K562 (cell line): Measurements from ENCODE around the gene WFDC2. TPM values are rescaled to one million over a fixed set of nuclear protein-coding genes. Genes with fewer than 3 reads are reported as not detected.

Experiments used
- ATAC-seq: fragments of 200-7000 bp; cut with Tn5 transposase; 3 replicates; pipeline ENCODE4 v1.9.1; 2020; ENCODE audit warnings: moderate library complexity
- BruUV-seq: library from RNA; stranded (reverse); fragments of 400-500 nt; replicated peaks from 2 replicates; lab custom pipeline; 2021; lab: Mats Ljungman, UMichigan
- CTCF ChIA-PET: fragments of 300-600 bp; formaldehyde crosslinking; extraction: SDS; loops from one replicate; lab custom pipeline; 2021; ENCODE audit warnings: low intra/inter-chr PET ratio; lab: Yijun Ruan, JAX
- POLR2A ChIA-PET: fragments of 300-600, 350-650 bp; sonication (Branson Sonifier 250); formaldehyde crosslinking; extraction: SDS; loops from one replicate; lab custom pipeline; 2021; ENCODE audit warnings: antibody characterized with exemption, inconsistent platforms; lab: Yijun Ruan, JAX
- DNase-seq, 4 experiments: peaks; one replicate each; pipeline versions ENCODE4 v3.0.0 to v3.0.0-alpha.2; 2011 to 2018; ENCODE audit warnings: low spot score in 3 of 4, mixed read lengths in 3 of 4; ENCODE audit errors: extremely low read depth in 1 of 4
- FAIRE-seq: peaks from 2 replicates; lab custom pipeline; 2011; peaks lifted over from hg19 to GRCh38; lab: Jason Lieb, UNC
- H2AFZ ChIP-seq: 2 replicates; pipeline ENCODE4 v1.6.0; 2011; ENCODE audit warnings: low read depth, low read length, control low read depth, inconsistent platforms
- H3K27ac ChIP-seq: fragments of 200-600 bp; 3 replicates; pipeline ENCODE4 v1.8.0; 2011; ENCODE audit warnings: low read depth, mild to moderate bottlenecking, control low read depth, inconsistent platforms, low read length, moderate library complexity, mixed read lengths; ENCODE audit errors: extremely low read depth
- H3K27me3 ChIP-seq, 2 experiments: fragments of 300-600 bp in 1 of 2; 2 replicates in 1 of 2; 3 replicates in 1 of 2; pipeline versions ENCODE4 v1.6.0 to v1.8.0; 2011; ENCODE audit warnings: inconsistent platforms in 2 of 2, low read length in 2 of 2, mild to moderate bottlenecking in 1 of 2, mixed read lengths in 1 of 2, moderate library complexity in 1 of 2; ENCODE audit not compliant: control insufficient read depth in 2 of 2, insufficient read depth in 2 of 2
- H3K36me3 ChIP-seq: fragments of 300-600 bp; 3 replicates; pipeline ENCODE4 v1.8.0; 2011; ENCODE audit warnings: mild to moderate bottlenecking, low read length, inconsistent platforms; ENCODE audit not compliant: control insufficient read depth, insufficient read depth
- H3K4me1 ChIP-seq, 2 experiments: fragments of 200-600 bp in 1 of 2; replicated peaks in 1 of 2; 2 replicates in 1 of 2; 3 replicates in 1 of 2; pipeline versions ENCODE4 v1.5.1 to v1.8.0; 2011; ENCODE audit warnings: inconsistent platforms in 2 of 2, low read length in 2 of 2, mild to moderate bottlenecking in 1 of 2, mixed read lengths in 1 of 2, moderate library complexity in 1 of 2; ENCODE audit not compliant: control insufficient read depth in 2 of 2, insufficient read depth in 2 of 2
- H3K4me2 ChIP-seq: 2 replicates; pipeline ENCODE4 v1.6.1; 2011; ENCODE audit warnings: low read length, control low read depth, inconsistent platforms, mixed read lengths; ENCODE audit not compliant: insufficient read depth
- H3K4me3 ChIP-seq: fragments of 200-600 bp; sonication (generic), shearing (Covaris generic); 2 replicates; pipeline ENCODE4 v1.5.1; 2016; ENCODE audit warnings: control low read depth, inconsistent platforms
- H3K79me2 ChIP-seq: fragments of 200-600 bp; 3 replicates; pipeline ENCODE4 v1.8.0; 2011; ENCODE audit warnings: low read length, inconsistent platforms; ENCODE audit not compliant: control insufficient read depth, insufficient read depth
- H3K9ac ChIP-seq, 2 experiments: 2 replicates each; pipeline versions ENCODE4 v1.6.0 to v1.6.1; 2011; ENCODE audit warnings: low read depth in 2 of 2, low read length in 2 of 2, control low read depth in 1 of 2, inconsistent platforms in 1 of 2, mild to moderate bottlenecking in 1 of 2, mixed read lengths in 1 of 2; ENCODE audit not compliant: insufficient read depth in 1 of 2
- H3K9me1 ChIP-seq: one replicate; pipeline ENCODE4 v1.6.0; 2011; ENCODE audit warnings: inconsistent platforms, mild to moderate bottlenecking, low read length, moderate library complexity; ENCODE audit not compliant: control insufficient read depth, insufficient read depth
- H3K9me3 ChIP-seq: replicated peaks from 2 replicates; pipeline ENCODE4 v1.5.1; 2011; ENCODE audit warnings: low read depth, low read length, inconsistent platforms; ENCODE audit not compliant: control insufficient read depth, insufficient read depth
- H4K20me1 ChIP-seq: replicated peaks from 2 replicates; pipeline ENCODE4 v1.6.1; 2011; ENCODE audit warnings: low read length, inconsistent platforms, mixed read lengths; ENCODE audit not compliant: control insufficient read depth, insufficient read depth
- ARID1B ChIP-seq: fragments of 450-650 bp; IDR thresholded peaks from 2 replicates; pipeline ENCODE4 v1.6.1; 2016; ENCODE audit warnings: antibody characterized with exemption, mild to moderate bottlenecking, inconsistent platforms
- DIDO1 ChIP-seq: fragments of 450-650 bp; IDR thresholded peaks from 2 replicates; pipeline ENCODE4 v1.6.1; 2016; ENCODE audit warnings: low read depth, missing biosample characterization, missing genetic modification characterization
- ELF4 ChIP-seq: fragments of 450-650 bp; formaldehyde crosslinking; IDR thresholded peaks from 2 replicates; pipeline ENCODE4 v1.4.0; 2022; ENCODE audit warnings: missing genetic modification characterization
- FOXA3 ChIP-seq, 2 experiments: fragments of 450-650 bp in 1 of 2; sonication (generic) in 1 of 2; formaldehyde crosslinking; IDR thresholded peaks in 1 of 2; conservative IDR thresholded peaks in 1 of 2; 2 replicates each; pipeline versions ENCODE4 v1.4.0 to v1.8.0; 2020 to 2022; ENCODE audit warnings: mild to moderate bottlenecking in 2 of 2, missing genetic modification reagents in 1 of 2
- HDAC8 ChIP-seq: fragments of 450-650 bp; IDR thresholded peaks from 2 replicates; pipeline ENCODE4 v1.6.1; 2016; ENCODE audit warnings: mild to moderate bottlenecking, missing genetic modification characterization, moderate library complexity, missing compliant biosample characterization
- PML ChIP-seq: IDR thresholded peaks from 2 replicates; pipeline ENCODE4 v1.6.1; 2012; ENCODE audit warnings: low read length, inconsistent platforms
- POLR3G ChIP-seq: IDR thresholded peaks from 2 replicates; pipeline ENCODE4 v1.6.1; 2011; ENCODE audit not compliant: insufficient read length, insufficient replicate concordance; ENCODE audit errors: extremely low read depth
- RBM39 ChIP-seq: fragments of 200-400 bp; formaldehyde crosslinking; optimal IDR thresholded peaks from 2 replicates; pipeline ENCODE3; 2018; ENCODE audit warnings: low read depth, low read length
- RNF2 ChIP-seq: sonication (generic); IDR thresholded peaks from 2 replicates; pipeline ENCODE4 v1.6.1; 2016
- TFAM ChIP-seq: fragments of 250-450 bp; sonication (Bioruptor Pico); conservative IDR thresholded peaks from 2 replicates; pipeline ENCODE4 v1.5.0; 2021; ENCODE audit warnings: mild to moderate bottlenecking, moderate library complexity
- ZKSCAN8 ChIP-seq: fragments of 200-800 bp; sonication (Bioruptor generic); IDR thresholded peaks from 2 replicates; pipeline ENCODE4 v1.6.1; 2016; ENCODE audit warnings: missing genetic modification characterization, missing compliant biosample characterization
- WGBS: fragments of 100-300 bp; shearing (Covaris generic); methylation state at CpG from one replicate; pipeline ENCODE4 v1.1.6; 2016; ENCODE audit warnings: low coverage, mixed read lengths; ENCODE audit not compliant: insufficient coverage; ENCODE audit errors: missing lambda C conversion rate; 5-methylcytosine and 5-hydroxymethylcytosine counted together
- in situ Hi-C: fragments of 300-500 bp; cut with MboI; formaldehyde crosslinking; loops from 4 replicates; pipeline ENCODE4 v1.15.0; 2018; ENCODE audit warnings: inconsistent platforms, mixed read lengths
- intact Hi-C: fragments of 100-400 bp; cut with micrococcal nuclease; formaldehyde crosslinking; loops from 2 replicates; pipeline ENCODE4 v1.14.2; 2022
- polyA plus RNA-seq, 8 experiments: library from polyadenylated mRNA; depleted of rRNA in 4 of 8; stranded (reverse) in 5 of 8; unstranded in 3 of 8; fragments of >200 nt; fragmentation: Nextera tagmentation in 2 of 8; fragmentation: Illumina TruSeq in 1 of 8; extraction: Ambion mirVana in 2 of 8; extraction: Trizol in 1 of 8; gene quantifications; 2 replicates each; pipeline versions ENCODE4 v1.2.1 to v1.2.3, GENCODE V29; 2011 to 2014; ENCODE audit warnings: inconsistent platforms in 1 of 8, missing spikeins in 1 of 8
- total RNA-seq, 7 experiments: library from RNA; depleted of rRNA in 6 of 7; stranded (reverse); fragments of >200 nt in 6 of 7; fragmentation: Illumina TruSeq in 2 of 7; extraction: Trizol in 2 of 7; gene quantifications; 2 replicates each; pipeline versions ENCODE4 v1.2.1 to v1.2.3, GENCODE V29; 2011 to 2021; ENCODE audit warnings: low replicate concordance in 1 of 7
- TF ChIP-seq, protein P1 (sequence below): fragments of 450-650 bp; formaldehyde crosslinking; IDR thresholded peaks from 2 replicates; pipeline ENCODE4 v1.4.0; 2022; ENCODE audit warnings: mild to moderate bottlenecking, moderate library complexity
- TF ChIP-seq, protein P2 (sequence below): fragments of 450-650 bp; IDR thresholded peaks from 2 replicates; pipeline ENCODE4 v1.6.1; 2016; ENCODE audit warnings: mild to moderate bottlenecking

WFDC2 gene
- total and polyA plus RNA-seq, 9 of the 15 experiments (the other 6 are each of a cell fraction or from before 2014, with no cell fraction given), result not detected

DNA sequence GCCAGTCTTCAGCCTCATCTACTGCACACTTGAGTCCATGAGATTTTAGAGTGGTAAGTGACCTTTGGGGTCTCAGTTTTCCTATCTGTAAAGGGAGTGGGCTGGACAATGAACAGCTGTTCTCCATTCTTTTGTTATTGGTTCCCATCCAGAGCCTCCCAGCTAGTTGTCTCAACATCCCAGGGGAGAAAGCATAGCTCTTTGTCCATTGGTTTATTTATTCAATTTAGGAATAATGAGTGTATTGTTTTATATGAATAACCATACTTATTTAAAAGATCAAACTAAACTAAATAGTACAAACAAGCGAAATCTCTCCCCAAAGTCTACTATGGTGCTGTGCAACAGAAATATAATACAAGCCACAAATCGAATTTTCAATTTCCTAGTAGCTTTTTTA lies 39.9 kb upstream of the WFDC2 start:
- FAIRE-seq, result no peak
- no TSS peak for BruUV-seq

DNA sequence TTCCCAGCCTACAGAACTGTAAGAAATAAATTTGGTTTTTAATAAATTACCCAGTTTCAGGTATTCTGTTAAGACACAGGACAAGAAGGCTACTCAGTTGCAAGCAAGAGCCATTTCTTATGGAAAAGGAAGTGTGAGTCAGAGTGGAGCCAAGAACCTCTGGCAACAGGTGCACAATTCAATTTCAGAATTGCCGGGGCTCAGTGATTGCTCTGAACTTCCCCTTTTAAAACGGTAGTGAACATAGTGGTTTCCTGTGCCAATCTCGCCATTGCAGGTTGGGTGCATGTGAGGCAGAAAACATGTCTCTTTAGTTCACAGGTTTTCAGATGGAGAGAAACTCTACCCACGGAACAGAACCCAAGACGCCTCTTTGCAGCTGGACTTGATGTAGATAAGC lies 37.3 kb upstream of the WFDC2 start:
- no peaks in the 10 kb centered on the region for H4K20me1 ChIP-seq
- H3K4me3 ChIP-seq, result no peak overlapping the region
- H3K79me2 ChIP-seq, result no peaks in the 10 kb centered on the region
- no peaks in the 10 kb centered on the region for H3K36me3 ChIP-seq
- no peaks in the 10 kb centered on the region for H3K9me1 ChIP-seq
- peaks cover 7 to 9% of the 10 kb centered on the region in 2 experiments; a peak in 4 of 5 replicates for H3K4me1 ChIP-seq
- no peak overlapping the region for H2AFZ ChIP-seq
- BruUV-seq, result no TSS peak
- H3K9me3 ChIP-seq, result no peaks in the 10 kb centered on the region
- no peak overlapping the region for H3K27ac ChIP-seq
- H3K4me2 ChIP-seq, result no peak overlapping the region
- intact Hi-C loops, result no loop called here
- ATAC-seq, result no peak
- in situ Hi-C loops, result no loop called here
- DNase-seq, result no peak
- H3K27me3 ChIP-seq, result no peaks in the 10 kb centered on the region
- no peak overlapping the region for H3K9ac ChIP-seq
- WGBS, result 49% methylated on average over 5 of the region's 5 CpGs
- no peak for FAIRE-seq
- ChIA-PET POLR2A (interaction anchor here (0.7 to 1.2 kb wide), 2 partner anchors 25 to 58 kb away, joined by 3 to 4 read pairs; no protein-coding TSS in a partner anchor), CTCF (interaction anchor here (0.9 kb wide), 1 partner anchor 110 kb away, joined by 3 read pairs; no protein-coding TSS in a partner anchor)
- TF ChIP-seq FOXA3 (CRISPR knock-in tag; conservative IDR thresholded peaks at IDR 0.05 in 1 of 2, IDR thresholded peaks at IDR 0.05 in 1 of 2) (no peak), ELF4 (CRISPR knock-in tag) (no peak), HDAC8 (tag) (no peak), POLR3G (no peak), RBM39 (no peak), RNF2 (no peak), ARID1B (no peak), TFAM (CRISPR knock-in tag) (no peak), DIDO1 (tag) (no peak)
- TF ChIP-seq, protein P1, sequence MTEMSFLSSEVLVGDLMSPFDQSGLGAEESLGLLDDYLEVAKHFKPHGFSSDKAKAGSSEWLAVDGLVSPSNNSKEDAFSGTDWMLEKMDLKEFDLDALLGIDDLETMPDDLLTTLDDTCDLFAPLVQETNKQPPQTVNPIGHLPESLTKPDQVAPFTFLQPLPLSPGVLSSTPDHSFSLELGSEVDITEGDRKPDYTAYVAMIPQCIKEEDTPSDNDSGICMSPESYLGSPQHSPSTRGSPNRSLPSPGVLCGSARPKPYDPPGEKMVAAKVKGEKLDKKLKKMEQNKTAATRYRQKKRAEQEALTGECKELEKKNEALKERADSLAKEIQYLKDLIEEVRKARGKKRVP (CRISPR knock-in tag), result no peak
- TF ChIP-seq, protein P2, sequence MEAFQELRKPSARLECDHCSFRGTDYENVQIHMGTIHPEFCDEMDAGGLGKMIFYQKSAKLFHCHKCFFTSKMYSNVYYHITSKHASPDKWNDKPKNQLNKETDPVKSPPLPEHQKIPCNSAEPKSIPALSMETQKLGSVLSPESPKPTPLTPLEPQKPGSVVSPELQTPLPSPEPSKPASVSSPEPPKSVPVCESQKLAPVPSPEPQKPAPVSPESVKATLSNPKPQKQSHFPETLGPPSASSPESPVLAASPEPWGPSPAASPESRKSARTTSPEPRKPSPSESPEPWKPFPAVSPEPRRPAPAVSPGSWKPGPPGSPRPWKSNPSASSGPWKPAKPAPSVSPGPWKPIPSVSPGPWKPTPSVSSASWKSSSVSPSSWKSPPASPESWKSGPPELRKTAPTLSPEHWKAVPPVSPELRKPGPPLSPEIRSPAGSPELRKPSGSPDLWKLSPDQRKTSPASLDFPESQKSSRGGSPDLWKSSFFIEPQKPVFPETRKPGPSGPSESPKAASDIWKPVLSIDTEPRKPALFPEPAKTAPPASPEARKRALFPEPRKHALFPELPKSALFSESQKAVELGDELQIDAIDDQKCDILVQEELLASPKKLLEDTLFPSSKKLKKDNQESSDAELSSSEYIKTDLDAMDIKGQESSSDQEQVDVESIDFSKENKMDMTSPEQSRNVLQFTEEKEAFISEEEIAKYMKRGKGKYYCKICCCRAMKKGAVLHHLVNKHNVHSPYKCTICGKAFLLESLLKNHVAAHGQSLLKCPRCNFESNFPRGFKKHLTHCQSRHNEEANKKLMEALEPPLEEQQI, result no peak

More for the DNA sequence above, 39.9 kb upstream of the WFDC2 start:
- WGBS, result 33% methylated on average over 2 of the region's 2 CpGs
- ChIA-PET POLR2A (interaction anchor here (0.7 to 1.0 kb wide), 3 partner anchors 56 to 82 kb away, joined by 3 to 4 read pairs (median 3); partner anchors contain the start of gene SDC4), CTCF (no interaction called here)
- Histone ChIP-seq H2AFZ (no peak overlapping the region), H3K27ac (no peak overlapping the region), H3K9ac (no peak overlapping the region), H3K36me3 (peaks cover 12% of the 10 kb centered on the region; the same call in 1 of the 3 replicates), H3K9me3 (no peaks in the 10 kb centered on the region), H3K27me3 (no peaks in the 10 kb centered on the region), H3K79me2 (no peaks in the 10 kb centered on the region), H3K4me1 (peaks cover 11 to 17% of the 10 kb centered on the region in 2 experiments; a peak in 4 of 5 replicates), H3K4me2 (no peak overlapping the region), H4K20me1 (no peaks in the 10 kb centered on the region), H3K4me3 (no peak overlapping the region), H3K9me1 (no peaks in the 10 kb centered on the region)
- in situ Hi-C loops, result no loop called here
- no peak for ATAC-seq
- intact Hi-C loops, result no loop called here
- no peak for DNase-seq
- TF ChIP-seq ZKSCAN8 (CRISPR knock-in tag) (no peak), PML (no peak)
